ENCODE measurements around the gene GOSR1.

GRCh38 chr17:30483159-30483558 is 6.0 kb downstream of the GOSR1 start:
- TF ChIP-seq POLR2A (IDR thresholded peaks at IDR 0.05; ENCODE audit: low read depth, low read length): no peak
- no peak for TF ChIP-seq EZH2 (IDR thresholded peaks at IDR 0.05; ENCODE audit: borderline replicate concordance, low read depth, low read length, severe bottlenecking)
